GM06990 (cell line): ENCODE results near the gene ZNF441.

Source experiments
- DNase-seq: peaks from one replicate; pipeline ENCODE4 v3.0.0-alpha.2; 2011; ENCODE audit not compliant: insufficient read length; ENCODE audit errors: extremely low read depth
- H3K27me3 ChIP-seq: replicated peaks from 2 replicates; pipeline ENCODE4 v1.6.0; 2011; ENCODE audit warnings: low read length; ENCODE audit not compliant: control insufficient read depth, insufficient read depth
- H3K36me3 ChIP-seq: 2 replicates; pipeline ENCODE4 v1.5.1; 2011; ENCODE audit warnings: low read length; ENCODE audit not compliant: control insufficient read depth, insufficient read depth
- H3K4me3 ChIP-seq: replicated peaks from 2 replicates; pipeline ENCODE4 v1.5.1; 2011; ENCODE audit warnings: low read depth, mild to moderate bottlenecking, control low read depth, low read length
- CTCF ChIP-seq: IDR thresholded peaks from 2 replicates; pipeline ENCODE4 v1.5.1; 2011; ENCODE audit warnings: low read length, control low read depth, mild to moderate bottlenecking, inconsistent platforms; ENCODE audit not compliant: insufficient read depth, poor library complexity, severe bottlenecking

Gene ZNF441

GRCh38 chr19:11737964-11738745 lies 28.6 kb upstream of the ZNF441 start:
- peak; percentile 51 for DNase-seq
- H3K27me3 ChIP-seq, result no peaks in the 10 kb centered on the region
- no peaks in the 10 kb centered on the region for H3K36me3 ChIP-seq
- TF ChIP-seq CTCF, result no peak
- peak overlapping the region; percentile 92 for H3K4me3 ChIP-seq

GRCh38 chr19:11738746-11739620 lies 27.8 kb upstream of the ZNF441 start, which contains the start of gene ZNF823:
ZNF823 (minus strand) TSS chr19:11738946; CDS start chr19:11738819, 127 bp downstream.
- no peak for TF ChIP-seq CTCF
- Histone ChIP-seq H3K4me3 (peak within 1 kb of the TSS; percentile 92), H3K36me3 (no peaks in the 10 kb centered on the region), H3K27me3 (no peaks in the 10 kb centered on the region)
- DNase-seq, result peak; percentile 90

- Histone ChIP-seq H3K27me3 (no peaks in the 10 kb centered on the region), H3K4me3 (no peak overlapping the region), H3K36me3 (no peaks in the 10 kb centered on the region)
- no peak for TF ChIP-seq CTCF
- DNase-seq, result no peak
These were observed 20.9 kb upstream of the ZNF441 start for GRCh38 chr19:11745869-11746268.

- no peak for DNase-seq
- H3K36me3 ChIP-seq, result no peaks in the 10 kb centered on the region
- H3K4me3 ChIP-seq, result no peak overlapping the region
- no peaks in the 10 kb centered on the region for H3K27me3 ChIP-seq
- TF ChIP-seq CTCF, result no peak
These were observed 19.5 kb upstream of the ZNF441 start for GRCh38 chr19:11747277-11747676.

- no peak overlapping the region for H3K4me3 ChIP-seq
- no peaks in the 10 kb centered on the region for H3K36me3 ChIP-seq
- no peak for TF ChIP-seq CTCF
- no peak for DNase-seq
- H3K27me3 ChIP-seq, result no peaks in the 10 kb centered on the region
These were observed 17.0 kb upstream of the ZNF441 start for GRCh38 chr19:11749751-11750150.
